Limb (tissue), 2 donors: ENCODE results near the gene SELENOO.

Experiments used
- DNase-seq, 2 donors: peaks; one replicate each; pipeline ENCODE4 v3.0.0-alpha.2; 2016; ENCODE audit errors: extremely low spot score in 2 of 2

Gene SELENOO

DNA sequence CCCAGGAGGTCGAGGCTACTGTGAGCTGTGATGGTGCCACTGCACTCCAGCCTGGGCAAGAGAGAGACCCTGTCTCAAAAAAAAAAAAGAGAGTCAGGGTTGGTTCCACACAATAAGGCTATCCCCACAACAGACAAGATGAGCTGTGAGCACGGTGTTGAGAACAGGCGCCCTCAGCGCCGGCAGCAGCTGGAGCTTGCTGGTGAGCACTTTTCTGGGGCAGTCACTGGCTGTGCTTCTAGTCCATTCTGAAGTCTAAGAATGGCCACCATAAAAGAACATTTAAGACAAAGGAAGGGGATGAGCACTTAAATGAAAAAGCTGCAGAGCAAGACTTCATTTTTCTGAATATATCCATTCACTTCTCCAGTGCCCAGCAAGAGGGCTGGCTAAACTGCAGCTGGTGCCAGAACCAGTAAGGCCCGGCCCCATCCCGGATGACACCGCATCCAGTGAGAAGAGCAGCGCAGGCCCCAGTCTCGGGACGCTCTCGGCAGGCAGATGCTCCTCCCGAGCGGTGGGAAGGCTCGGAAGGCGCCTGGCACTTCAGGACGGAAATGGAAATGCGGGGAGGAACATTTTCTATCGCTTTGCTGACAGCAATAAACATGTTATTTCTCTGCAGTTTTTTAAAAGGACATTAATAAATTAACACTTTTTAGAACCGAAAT, 31.8 kb downstream of the SELENOO start:
- no peak for DNase-seq

DNA sequence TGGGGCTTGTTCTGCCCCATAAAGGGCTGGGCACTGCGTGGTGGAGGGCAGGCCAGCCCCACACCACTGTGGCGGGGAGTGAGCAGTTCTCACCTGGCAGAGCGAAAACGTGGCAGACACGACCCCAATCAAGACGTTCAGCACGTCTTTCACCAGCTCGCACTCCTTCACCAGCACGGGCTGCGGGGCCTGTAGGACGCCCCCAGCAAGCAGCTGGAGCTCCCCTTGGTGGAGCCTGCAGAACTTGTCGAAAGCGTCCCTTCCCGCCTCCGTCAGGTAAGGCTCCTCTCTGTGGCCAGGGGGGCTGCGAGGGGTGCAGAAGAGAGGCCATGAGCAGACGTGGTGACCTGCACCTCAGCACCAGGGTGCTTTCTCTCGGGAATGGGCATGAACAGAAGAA, 32.4 kb downstream of the SELENOO start:
- no peak for DNase-seq

DNA sequence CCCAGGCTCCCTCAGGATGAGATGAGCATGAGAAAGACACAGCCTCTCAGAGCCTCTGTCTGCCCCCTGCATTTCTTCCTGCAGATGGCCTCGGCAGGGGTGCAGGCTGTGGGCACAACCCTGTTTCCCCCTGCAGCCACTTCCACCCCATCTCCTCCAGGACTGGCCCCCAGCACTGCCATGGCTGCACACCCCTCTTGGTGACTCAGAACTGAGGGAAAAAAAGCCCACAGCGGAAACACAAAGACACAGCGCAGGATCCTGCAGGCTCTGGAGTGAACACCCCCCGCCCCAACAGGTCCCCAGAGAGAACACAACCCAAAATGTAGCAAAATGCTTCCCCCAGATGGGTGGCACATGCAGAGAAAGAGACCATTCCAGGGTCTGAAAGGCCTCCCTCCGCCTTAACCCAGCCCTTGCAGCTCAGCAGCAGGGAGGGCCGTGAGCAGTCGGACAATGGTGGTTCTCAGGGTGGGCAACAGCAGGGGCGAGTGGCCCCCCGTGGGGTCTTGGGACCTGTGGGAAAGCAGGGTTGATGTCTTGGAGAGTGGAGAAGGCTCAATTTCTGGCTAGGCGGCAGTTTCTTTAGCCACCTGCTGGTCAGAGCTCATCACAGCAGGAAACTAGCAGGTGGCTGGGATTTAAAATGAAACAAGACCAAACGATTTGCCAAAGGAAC, 36.1 kb downstream of the SELENOO start:
- DNase-seq, result no peak

DNA sequence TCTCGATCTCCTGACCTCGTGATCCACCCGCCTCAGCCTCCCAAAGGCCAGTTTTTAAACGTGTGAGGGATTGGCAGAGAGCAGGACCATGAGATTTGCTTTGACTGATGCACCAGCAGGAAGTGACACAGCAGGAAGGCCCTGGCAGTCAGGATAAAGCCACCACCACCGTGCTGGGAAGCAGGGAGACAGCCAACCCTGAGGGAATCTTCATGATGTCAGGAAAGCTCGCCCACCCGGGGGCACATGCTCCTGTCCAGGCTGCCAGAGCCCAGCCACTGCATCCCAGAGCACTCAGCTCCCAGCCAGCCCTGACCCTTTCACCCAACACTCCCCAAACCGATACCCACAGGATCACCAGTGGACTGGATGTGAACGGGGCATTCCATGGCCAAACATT, 37.9 kb downstream of the SELENOO start:
- DNase-seq, result no peak

DNA sequence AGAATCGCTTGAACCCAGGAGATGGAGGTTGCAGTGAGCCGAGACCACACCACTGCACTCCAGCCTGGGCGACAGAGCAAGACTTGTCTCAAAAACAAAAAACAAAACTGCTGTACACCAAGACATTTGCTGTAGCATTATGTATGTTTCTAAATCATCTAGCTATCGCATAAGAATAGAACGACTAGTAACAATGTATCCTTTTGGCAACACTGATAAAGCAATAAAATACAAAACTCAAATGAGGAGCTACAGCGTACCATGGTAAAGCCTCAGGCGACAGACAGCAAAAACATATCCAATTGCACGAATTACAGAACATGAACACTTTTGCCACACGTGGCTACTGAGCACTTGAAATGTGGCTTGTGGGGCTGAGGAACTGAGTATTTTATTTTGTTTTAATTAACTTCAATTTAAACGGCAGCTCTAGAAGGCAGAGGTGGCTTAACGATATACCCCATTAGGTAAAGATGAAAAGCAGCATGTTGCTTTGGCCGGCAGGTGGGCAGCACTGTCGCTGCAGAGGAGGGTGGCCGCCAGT, 41.7 kb downstream of the SELENOO start:
- DNase-seq, result no peak

DNA sequence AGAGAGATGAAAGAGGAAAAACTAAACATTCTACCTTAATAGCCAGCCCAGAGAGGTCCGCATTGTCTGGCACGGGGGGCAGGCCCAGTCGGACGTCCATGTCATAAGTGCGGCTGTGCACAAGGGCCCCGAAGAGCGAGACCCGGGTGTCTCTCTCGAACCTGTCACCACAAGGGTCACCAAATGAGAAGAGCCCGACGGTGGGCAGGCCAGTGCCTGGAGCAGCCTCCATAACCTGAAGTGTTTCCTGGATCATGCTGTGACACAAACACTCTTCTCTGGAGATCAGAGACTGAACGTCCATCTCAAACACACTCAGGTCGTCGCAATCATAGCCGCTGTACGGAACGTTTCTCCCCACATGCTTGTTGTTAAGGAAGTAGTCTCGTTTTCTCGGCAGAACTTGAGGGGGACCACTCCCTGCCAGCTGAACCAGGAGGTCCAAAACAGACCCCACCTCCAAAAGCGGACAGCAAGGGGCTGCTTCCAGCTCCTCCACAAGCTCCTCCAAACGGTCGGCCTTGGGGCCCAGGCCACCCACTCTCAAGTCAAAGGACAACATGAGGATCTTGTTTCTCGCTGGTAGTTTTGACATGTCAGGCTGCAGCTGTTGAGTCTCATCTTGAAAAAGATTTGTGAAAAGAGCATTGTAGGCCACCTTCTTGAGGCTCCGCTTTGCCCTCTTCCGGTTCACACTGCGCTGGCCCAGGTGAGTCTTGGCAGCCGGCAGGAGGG, 43.0 kb downstream of the SELENOO start:
- no peak for DNase-seq

DNA sequence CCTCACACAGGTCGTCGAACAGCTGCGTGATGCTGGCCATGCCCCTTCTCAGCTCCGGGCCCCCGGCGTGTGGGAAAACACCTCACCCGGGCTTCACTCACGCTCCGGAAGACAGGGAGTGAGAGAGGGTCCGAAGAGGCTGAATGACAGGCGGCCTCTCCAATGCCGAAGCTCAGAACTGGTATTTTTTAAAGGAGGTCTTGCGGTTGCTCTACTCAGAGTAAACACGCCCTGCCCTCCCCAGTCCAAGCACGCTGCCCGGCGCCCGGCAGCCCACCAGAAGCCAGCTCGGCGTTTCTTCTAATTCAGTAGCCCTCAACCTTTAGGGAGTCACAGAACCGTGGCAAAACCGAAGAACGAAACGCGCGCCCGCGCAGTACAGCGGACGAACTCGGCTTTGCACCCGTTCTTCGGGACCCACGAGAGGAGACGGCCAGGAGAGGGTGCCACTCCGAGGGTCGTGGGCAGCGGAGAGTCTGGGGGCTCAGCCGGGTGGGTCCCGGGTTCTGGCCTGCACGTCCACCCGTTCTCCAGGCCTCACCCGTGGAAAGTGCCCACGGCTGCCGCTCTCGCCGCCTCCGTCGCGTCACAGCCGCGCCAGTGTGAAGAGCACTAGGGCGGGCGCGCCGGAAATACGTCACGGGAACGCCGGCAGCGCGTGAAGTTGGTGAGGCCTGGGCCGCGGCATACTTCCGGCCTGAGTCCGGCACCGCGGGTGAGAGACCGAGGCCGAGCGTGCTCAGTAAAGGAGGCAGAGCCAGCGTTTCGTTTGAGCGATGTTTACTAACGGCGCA, 43.8 kb downstream of the SELENOO start, which contains the start of gene TUBGCP6:
Gene TUBGCP6, minus strand, starts transcription at position 604 of the 794 bp plus-strand sequence. Its CDS starts 564 bp downstream, at position 40.
- DNase-seq, result peak; percentile 94 to 96

DNA sequence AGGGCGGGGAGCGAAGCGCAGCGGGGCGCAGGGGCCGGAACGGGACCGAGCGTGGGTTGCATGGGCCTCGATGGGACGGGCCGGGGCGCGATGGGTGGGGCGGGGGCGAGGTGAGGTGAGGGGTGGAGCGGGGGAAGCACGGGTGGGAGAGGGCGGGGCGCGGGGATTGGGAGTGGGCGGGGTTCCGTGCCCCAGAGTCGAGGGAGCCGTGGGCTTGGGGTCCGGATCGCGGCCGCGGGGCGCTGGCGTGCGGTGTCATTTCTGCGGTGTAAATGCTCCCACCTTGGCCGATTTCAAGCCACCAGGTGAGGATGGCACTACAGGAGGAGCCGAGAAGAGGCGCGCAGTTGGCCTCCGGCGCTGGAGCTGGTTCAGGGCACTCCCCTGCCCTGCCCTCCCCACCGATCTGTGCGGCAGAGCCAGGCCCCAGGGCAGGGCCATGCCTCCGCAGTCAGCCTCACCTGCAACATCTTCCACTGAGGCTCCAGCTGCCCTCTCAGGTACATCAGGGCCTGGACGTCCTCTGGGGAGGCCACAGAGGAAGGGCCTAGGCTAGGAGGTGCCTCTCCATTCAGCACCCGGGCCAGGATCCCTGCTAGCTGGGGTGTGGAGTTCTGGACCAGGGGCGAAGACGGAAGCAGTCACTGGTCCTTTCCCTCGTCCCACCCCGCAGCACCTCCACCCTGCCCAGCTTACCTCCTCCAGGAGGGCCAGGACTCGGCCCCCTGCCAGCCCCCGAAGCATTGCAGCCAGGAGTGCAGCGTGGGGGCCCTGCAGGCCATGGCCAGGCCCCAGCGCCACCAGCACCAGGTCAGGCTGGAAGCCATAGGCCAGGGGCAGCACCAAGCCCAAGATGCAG, 44.6 kb downstream of the SELENOO start:
- DNase-seq, result no peak

DNA sequence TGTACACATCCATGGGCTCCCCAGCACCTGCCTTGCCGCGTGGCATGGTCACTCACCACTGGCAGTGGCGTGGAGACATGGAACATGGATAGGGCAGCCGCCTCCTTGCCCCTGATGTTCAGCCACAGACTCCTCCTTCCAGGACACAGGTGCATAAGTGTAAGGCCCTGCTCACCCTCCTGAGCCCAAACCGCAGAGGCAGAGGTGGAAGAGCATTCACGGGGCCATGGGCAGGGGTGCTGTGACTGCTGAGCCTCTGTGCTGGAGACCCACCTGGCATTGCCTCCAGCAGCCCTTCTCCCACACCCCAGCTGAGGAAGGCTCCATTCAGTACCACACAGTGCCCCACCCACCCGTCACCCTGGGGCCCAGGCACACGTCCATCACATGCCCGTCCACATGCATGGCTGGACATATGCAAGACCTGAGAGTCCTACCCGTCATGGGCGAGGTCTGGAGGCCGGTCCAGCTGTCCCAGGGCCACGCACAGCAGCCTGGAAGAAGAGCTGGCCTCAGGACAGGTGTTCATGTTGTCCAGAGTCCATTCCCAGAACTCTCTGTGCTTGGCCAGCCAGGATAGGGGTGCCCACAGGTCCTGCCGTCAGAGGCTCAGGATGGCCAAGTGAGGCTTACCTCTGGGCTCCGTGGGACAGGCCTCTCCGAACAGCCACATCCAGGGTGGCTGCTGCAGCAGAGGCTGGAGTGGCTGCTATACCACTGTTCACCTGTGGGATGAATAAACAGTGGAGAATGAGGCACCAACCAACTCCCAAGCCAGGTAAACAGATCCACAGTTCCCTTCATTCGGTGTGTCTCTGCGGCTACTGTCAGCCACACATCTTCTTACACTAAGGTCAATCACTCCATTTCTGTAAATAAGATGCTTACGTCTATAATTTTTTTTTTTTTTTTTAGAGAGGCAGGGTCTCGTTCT, 45.7 kb downstream of the SELENOO start:
- no peak for DNase-seq

DNA sequence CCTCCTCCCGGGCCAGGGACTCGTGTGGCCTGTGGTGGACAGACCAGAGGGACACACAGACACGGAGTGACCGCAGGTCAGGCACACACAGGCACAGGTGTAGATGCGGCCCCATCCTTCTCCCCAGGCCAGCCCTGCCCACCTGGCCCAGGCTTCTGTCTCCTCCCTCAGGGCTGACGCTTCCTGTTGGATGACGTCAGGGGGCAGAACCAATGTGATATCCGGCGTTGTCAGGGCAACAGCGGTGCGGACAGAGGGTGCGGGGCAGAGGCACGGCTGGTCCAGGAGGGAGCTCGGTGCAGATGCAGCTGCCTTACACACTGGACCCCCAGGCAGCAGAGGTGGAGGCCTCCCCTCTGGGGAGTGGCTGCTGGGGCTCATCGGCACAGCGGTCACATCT, 46.9 kb downstream of the SELENOO start:
- DNase-seq, result no peak

DNA sequence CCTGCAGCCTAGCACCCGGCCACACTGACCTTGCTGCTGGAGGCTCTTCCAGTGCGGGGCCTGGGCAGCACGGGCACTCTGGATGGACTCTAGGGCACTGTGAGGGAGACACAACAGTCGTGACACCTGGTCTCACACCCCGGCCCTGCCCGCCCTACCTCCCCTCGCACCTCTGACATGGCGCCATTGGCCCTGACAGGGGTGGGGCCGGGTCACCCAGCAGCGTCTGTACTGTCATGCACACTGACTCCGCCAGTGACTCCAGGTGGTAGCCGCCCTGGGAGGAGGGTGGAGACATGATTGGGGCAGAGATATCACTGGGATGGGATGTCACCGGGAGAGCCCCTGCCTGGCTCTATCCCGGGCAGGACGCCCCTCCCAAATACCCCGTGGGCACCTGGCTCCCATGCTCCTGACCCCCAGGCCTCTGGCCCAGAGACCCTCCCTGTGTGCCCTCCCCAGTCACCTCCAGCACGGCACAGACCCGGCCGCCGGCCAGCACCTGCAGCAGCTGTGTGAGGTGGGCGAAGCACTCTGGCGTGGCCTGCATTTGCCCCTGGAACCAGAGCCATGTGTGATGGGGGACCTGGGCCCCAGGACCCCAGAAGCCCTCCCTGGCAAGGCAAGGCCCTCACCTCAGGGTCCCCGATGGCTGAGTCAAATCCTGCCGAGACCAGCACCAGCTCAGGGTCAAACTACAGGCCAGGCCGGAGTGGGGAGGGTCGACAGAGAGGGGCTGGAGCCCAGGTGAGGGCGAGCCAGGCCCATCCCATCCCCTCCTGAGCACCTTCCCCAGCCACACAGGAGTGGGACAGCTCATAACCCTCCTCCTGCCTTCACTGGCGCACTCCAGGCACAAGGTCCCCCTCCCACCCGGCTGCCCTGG, 47.6 kb downstream of the SELENOO start:
- DNase-seq, result no peak

DNA sequence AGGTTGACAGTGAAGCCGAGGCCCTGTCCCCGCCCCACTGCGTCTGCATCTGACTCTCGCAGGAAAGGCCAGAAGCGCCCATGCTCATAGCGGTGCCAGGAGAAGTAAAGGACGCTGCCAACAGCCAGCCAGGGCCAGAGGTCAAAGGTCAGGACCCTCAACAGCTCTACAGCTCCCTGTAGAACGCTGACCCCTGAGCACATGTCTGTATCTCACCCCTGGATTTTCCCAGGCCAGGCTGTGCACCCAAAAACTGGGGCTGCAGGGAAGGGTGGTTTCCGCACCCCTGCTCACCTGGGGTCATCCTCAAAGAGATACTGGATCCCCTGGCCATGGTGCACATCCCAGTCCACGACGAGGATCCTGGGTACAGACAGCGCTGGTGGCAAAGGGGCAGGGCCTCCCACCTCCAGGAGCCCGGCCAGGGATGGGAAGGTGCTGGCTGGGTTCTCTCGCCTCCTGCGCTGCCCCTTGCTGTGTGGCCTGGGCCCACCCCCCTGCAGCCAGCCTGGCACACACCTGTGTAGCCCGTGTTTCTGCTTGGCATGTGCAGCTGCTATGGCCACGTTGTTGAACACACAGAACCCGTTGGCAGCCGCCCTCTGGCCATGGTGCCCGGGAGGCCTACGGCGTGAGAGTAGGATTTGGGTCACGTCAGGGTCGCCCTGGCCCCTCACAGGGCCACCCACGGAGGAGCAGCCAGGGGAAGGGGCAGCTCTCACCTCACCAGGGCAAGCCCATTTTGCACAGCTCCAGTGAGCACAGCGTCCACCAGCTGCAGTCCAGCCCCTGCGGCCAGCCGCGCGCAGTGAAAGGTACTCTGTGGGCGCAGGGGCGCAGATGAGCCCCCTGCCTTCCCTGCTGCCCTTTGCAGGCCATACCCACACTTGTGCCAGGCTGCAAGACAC, 48.8 kb downstream of the SELENOO start:
- no peak for DNase-seq

DNA sequence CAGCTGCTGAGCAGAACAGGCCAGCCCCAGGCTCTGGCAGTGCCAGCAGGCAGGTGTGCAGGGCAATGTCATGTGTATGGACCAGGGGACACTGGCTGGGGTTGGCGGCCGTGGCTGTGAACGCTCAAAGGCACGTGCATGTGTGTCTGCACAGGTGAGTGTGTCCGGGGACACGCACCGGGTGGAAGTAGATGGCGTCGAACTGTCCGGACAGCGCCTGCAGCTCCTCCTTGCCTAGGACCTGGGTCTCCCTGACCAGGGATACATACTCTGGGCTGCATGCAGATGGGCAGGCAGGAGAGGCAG, 49.4 kb downstream of the SELENOO start:
- no peak for DNase-seq

DNA sequence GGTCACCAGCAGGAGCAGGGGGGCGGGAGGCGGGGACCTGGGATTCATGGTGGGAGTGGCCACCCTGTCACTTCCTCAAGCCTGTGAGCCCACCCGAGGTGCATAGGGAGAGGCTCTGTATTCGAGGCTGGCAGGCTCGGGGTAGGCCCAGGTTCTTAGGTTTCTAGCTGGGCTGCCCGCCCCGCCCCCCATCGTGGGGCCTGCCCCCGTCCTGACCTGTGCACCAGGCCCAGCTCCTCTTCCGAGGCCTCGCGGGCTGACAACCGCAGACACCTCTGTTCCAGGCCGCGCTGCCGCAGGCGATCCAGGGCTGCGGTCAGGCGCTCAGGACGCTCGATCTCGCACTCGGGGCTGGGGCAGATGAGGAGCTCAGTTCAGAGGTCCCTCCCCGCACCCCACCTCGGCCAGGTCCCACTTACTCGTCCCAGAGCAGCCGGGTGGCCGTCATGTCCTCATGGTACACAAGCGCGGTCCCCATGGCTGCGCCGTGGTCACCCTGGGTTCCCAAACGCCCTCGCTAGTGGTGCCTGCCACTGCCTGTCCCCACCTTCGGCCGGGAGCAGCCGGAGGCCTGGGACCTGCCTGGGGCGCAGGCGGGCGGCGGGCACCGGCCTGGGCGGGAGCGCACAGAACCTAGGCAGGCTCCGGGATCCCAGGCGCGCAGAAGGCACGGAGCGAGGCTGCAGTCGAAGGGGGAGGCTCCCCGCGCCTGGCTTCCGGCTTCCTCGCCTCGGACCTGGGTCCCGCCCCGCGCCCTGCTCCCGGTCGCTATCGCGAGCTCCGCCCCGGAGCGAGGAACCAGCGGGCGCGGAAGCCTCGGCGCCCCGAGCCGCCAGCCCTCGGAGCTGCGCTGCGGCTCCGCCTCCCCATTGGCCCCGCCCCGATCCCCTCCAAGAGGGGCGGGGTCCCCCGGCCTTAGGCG, 50.0 kb downstream of the SELENOO start, which contains the start of gene HDAC10:
Gene HDAC10, minus strand, starts transcription at position 711 of the 922 bp plus-strand sequence. Its CDS starts 233 bp downstream, at position 478.
- peak; percentile 64 to 81 for DNase-seq

DNA sequence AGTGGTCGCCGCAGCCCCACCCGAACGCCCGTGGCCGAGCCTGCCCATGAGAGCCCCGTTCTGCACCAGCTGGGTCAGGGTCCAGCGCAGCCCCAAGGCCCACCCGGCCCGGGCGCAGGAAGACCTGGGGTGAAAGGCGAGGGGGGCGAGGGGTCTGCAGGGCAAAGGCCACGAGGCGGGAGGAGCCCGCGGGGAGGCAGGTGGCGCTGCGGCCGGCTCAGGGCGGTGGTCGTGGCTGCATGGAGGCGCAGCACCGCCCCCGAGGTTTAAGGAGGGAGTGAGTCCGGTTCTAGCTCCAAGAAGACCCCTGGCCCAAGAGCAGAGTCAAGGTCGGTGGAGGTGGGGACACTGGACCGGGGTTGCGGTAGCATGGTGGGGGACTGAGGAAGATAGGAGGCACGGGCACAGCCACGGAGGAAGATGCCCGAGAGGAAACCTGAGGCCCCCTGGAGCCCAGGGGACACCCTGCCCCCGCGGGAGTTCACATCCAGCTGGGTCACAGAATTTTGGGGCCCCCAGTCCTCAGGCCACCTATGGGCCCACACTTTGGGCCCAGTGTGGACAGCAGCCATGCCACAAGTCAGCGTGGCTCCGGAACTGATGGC, 50.8 kb downstream of the SELENOO start:
- DNase-seq, result no peak
